K562 (cell line): ENCODE results near the gene EGLN3. TPM values are rescaled to one million over a fixed set of nuclear protein-coding genes. Genes with fewer than 3 reads are reported as not detected.
A peak's percentile ranks its signal among the peaks of the same experiment; 100 is the strongest.

ENCODE experiments used
- CSDE1 ChIP-seq, 2 experiments: fragments of 450-650 bp; IDR thresholded peaks; 2 replicates each; pipeline ENCODE4 v1.6.1; 2016; ENCODE audit warnings: mild to moderate bottlenecking in 1 of 2
- EP400 ChIP-seq: fragments of 450-650 bp; IDR thresholded peaks from 2 replicates; pipeline ENCODE4 v1.6.1; 2017; ENCODE audit warnings: antibody characterized with exemption, mild to moderate bottlenecking, moderate library complexity
- HIVEP1 ChIP-seq: fragments of 250-450 bp; sonication (Bioruptor Pico); IDR thresholded peaks from 2 replicates; pipeline ENCODE4 v1.4.0; 2020; ENCODE audit warnings: mild to moderate bottlenecking
- KDM5B ChIP-seq: fragments of 200-600 bp; sonication (generic); IDR thresholded peaks from 2 replicates; pipeline ENCODE4 v1.6.1; 2012; ENCODE audit warnings: low read depth, mild to moderate bottlenecking, moderate library complexity, low read length, control low read depth, inconsistent platforms; ENCODE audit not compliant: insufficient replicate concordance
- MAZ ChIP-seq, 2 experiments: fragments of 450-650 bp in 1 of 2; sonication (generic) in 1 of 2; formaldehyde crosslinking; IDR thresholded peaks in 1 of 2; conservative IDR thresholded peaks in 1 of 2; 2 replicates each; pipeline versions ENCODE4 v1.4.0 to v1.5.0; 2020; ENCODE audit warnings: mild to moderate bottlenecking in 1 of 2, missing genetic modification reagents in 1 of 2
- NCOA6 ChIP-seq: fragments of 450-650 bp; IDR thresholded peaks from 2 replicates; pipeline ENCODE4 v1.6.1; 2017; ENCODE audit warnings: mild to moderate bottlenecking
- NEUROD1 ChIP-seq: fragments of 150-350 bp; IDR thresholded peaks from 2 replicates; pipeline ENCODE4 v1.6.1; 2014; ENCODE audit warnings: borderline replicate concordance, low read length, low read depth; ENCODE audit not compliant: partially characterized antibody
- NR3C1 ChIP-seq: sonication (generic); formaldehyde crosslinking; IDR thresholded peaks from 2 replicates; pipeline ENCODE4 v1.8.1; 2022; ENCODE audit warnings: missing genetic modification reagents
- POLR2AphosphoS5 ChIP-seq: IDR thresholded peaks from 2 replicates; pipeline ENCODE4 v1.6.1; 2011; ENCODE audit warnings: mild to moderate bottlenecking, low read depth, low read length, moderate library complexity; ENCODE audit not compliant: control insufficient read depth, insufficient read depth
- PTTG1 ChIP-seq: fragments of 450-650 bp; IDR thresholded peaks from 2 replicates; pipeline ENCODE4 v1.6.1; 2016; ENCODE audit warnings: low read depth, mild to moderate bottlenecking, missing genetic modification characterization, missing compliant biosample characterization
- RBM14 ChIP-seq: fragments of 200-400 bp; formaldehyde crosslinking; IDR thresholded peaks from 2 replicates; pipeline ENCODE4 v1.6.1; 2018; ENCODE audit warnings: low read depth, mild to moderate bottlenecking, low read length, moderate library complexity, borderline replicate concordance; ENCODE audit not compliant: insufficient read depth
- RBM22 ChIP-seq: fragments of 200-400 bp; formaldehyde crosslinking; IDR thresholded peaks from 2 replicates; pipeline ENCODE4 v1.6.1; 2018; ENCODE audit warnings: low read length, low read depth; ENCODE audit not compliant: poor library complexity, severe bottlenecking
- SAP30 ChIP-seq: fragments of 200-600 bp; sonication (generic); IDR thresholded peaks from 2 replicates; pipeline ENCODE4 v1.6.1; 2012; ENCODE audit warnings: borderline replicate concordance, low read depth, mild to moderate bottlenecking, moderate library complexity, low read length, control low read depth, inconsistent platforms; ENCODE audit not compliant: insufficient read depth, poor library complexity, severe bottlenecking
- SIN3A ChIP-seq, 2 experiments: fragments of 150-350 bp in 1 of 2; IDR thresholded peaks; 2 replicates each; pipeline ENCODE4 v1.6.1; 2011 to 2016; ENCODE audit warnings: borderline replicate concordance in 2 of 2, low read depth in 2 of 2, low read length in 2 of 2, mild to moderate bottlenecking in 2 of 2, moderate library complexity in 2 of 2; ENCODE audit not compliant: control insufficient read depth in 1 of 2
- SMAD4 ChIP-seq: fragments of 250-450 bp; sonication (Bioruptor Pico); conservative IDR thresholded peaks from 2 replicates; pipeline ENCODE4 v1.8.0; 2021; ENCODE audit warnings: inconsistent platforms, mild to moderate bottlenecking, moderate library complexity
- SMARCA4 ChIP-seq: fragments of 450-650 bp; IDR thresholded peaks from 2 replicates; pipeline ENCODE4 v1.6.1; 2016
- TAF1 ChIP-seq: IDR thresholded peaks from 2 replicates; pipeline ENCODE4 v1.6.1; 2011; ENCODE audit warnings: mild to moderate bottlenecking, low read length, moderate library complexity; ENCODE audit not compliant: insufficient read depth, control insufficient read depth, severe bottlenecking; ENCODE audit errors: extremely low read depth
- U2AF2 ChIP-seq: fragments of 200-400 bp; formaldehyde crosslinking; optimal IDR thresholded peaks from 2 replicates; pipeline ENCODE3; 2017; ENCODE audit warnings: low read depth, mild to moderate bottlenecking, low read length
- ZNF184 ChIP-seq: sonication (generic); formaldehyde crosslinking; IDR thresholded peaks from 2 replicates; pipeline ENCODE4 v1.5.0; 2020; ENCODE audit warnings: missing genetic modification reagents
- polyA plus RNA-seq, 8 experiments: library from polyadenylated mRNA; depleted of rRNA in 4 of 8; stranded (reverse) in 5 of 8; unstranded in 3 of 8; fragments of >200 nt; fragmentation: Nextera tagmentation in 2 of 8; fragmentation: Illumina TruSeq in 1 of 8; extraction: Ambion mirVana in 2 of 8; extraction: Trizol in 1 of 8; gene quantifications; 2 replicates each; pipeline versions ENCODE4 v1.2.1 to v1.2.3, GENCODE V29; 2011 to 2014; ENCODE audit warnings: inconsistent platforms in 1 of 8, missing spikeins in 1 of 8
- total RNA-seq, 7 experiments: library from RNA; depleted of rRNA in 6 of 7; stranded (reverse); fragments of >200 nt in 6 of 7; fragmentation: Illumina TruSeq in 2 of 7; extraction: Trizol in 2 of 7; gene quantifications; 2 replicates each; pipeline versions ENCODE4 v1.2.1 to v1.2.3, GENCODE V29; 2011 to 2021; ENCODE audit warnings: low replicate concordance in 1 of 7
- TF ChIP-seq, protein P1 (sequence below): IDR thresholded peaks from 2 replicates; pipeline ENCODE4 v1.6.1; 2011; ENCODE audit not compliant: insufficient read length; ENCODE audit errors: extremely low read depth
- TF ChIP-seq, protein P2 (sequence below): sonication (generic); formaldehyde crosslinking; IDR thresholded peaks from 2 replicates; pipeline ENCODE4 v1.8.0; 2022; ENCODE audit warnings: mild to moderate bottlenecking, missing genetic modification reagents

EGLN3 gene
- total and polyA plus RNA-seq, 9 of the 15 experiments (the other 6 are each of a cell fraction or from before 2014, with no cell fraction given), result 2.5 to 87.6 (median 5.8) TPM

DNA sequence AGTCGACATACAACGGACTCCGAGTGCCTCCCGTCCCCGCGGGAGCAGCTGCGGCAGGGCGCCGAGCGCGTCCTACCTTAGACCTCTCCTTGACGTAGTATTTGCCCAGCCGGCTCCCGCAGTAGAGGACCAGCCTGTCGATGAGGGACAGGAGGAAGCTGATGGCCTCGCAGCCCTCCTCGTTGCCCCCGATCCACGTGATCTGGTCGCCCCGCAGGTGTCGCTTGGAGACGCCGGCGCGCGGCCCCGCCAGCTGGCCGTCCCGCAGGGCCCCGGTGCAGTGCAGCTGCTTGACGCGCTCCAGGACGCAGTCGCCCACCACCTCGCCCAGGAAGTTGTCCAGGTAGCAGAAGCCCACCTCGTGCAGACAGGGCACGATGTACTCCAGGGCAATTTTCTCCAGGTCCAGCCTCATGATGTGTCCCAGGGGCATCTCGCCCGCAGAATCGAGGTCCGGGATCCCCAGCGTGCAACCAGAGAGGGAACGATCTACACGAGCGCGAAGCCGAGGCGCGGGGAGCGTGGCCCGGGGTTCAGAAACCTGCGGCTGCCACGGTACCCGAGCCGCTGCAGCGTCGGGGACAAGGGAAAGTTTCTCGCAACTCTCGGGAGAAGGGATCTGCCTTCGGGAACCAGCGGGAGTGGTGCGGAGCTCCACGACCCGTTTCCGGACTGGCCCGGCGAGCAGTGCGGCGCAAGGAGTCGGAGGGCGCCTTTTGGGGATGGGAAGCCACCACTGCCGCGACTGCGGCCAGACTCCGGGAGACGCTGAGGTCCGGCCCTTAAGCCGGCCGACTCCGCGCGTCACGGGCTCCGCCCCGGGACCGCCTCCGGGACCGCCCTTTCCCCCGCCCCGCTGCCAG lies at the start of gene EGLN3 (continued):
- TF ChIP-seq RBM22 (peak; percentile 67), TAF1 (peak; percentile 74), NR3C1 (CRISPR knock-in tag) (peak; percentile 70; the same call in 1 of the 2 replicates), KDM5B (peak; percentile 99), ZNF184 (no peak), SAP30 (peak; percentile 76), CSDE1 (IDR thresholded peaks at IDR 0.05) (peak in 1 of 2 experiments; percentile 78; a peak in 2 of 4 replicates), RBM14 (no peak), HIVEP1 (CRISPR knock-in tag) (no peak), SMAD4 (CRISPR knock-in tag) (0 out of 2 replicates have a peak, but pooled peaks have one; percentile 43), PTTG1 (tag) (no peak), EP400 (peak; percentile 61; the same call in 1 of the 2 replicates), POLR2AphosphoS5 (peak; percentile 83), SMARCA4 (no peak), NEUROD1 (no peak), SIN3A (IDR thresholded peaks at IDR 0.05; ENCODE audit: borderline replicate concordance in 2 of 2, control insufficient read depth in 1 of 2, low read depth in 2 of 2, low read length in 2 of 2) (peak; percentile 55 to 84; a peak in 2 of 4 replicates), NCOA6 (peak; percentile 24; the same call in 1 of the 2 replicates), U2AF2 (no peak), MAZ (CRISPR knock-in tag; conservative IDR thresholded peaks at IDR 0.05 in 1 of 2, IDR thresholded peaks at IDR 0.05 in 1 of 2) (peak; percentile 31 to 52; a peak in 2 of 4 replicates)
- TF ChIP-seq, protein P1, sequence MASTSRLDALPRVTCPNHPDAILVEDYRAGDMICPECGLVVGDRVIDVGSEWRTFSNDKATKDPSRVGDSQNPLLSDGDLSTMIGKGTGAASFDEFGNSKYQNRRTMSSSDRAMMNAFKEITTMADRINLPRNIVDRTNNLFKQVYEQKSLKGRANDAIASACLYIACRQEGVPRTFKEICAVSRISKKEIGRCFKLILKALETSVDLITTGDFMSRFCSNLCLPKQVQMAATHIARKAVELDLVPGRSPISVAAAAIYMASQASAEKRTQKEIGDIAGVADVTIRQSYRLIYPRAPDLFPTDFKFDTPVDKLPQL, result peak; percentile 75
- TF ChIP-seq, protein P2, sequence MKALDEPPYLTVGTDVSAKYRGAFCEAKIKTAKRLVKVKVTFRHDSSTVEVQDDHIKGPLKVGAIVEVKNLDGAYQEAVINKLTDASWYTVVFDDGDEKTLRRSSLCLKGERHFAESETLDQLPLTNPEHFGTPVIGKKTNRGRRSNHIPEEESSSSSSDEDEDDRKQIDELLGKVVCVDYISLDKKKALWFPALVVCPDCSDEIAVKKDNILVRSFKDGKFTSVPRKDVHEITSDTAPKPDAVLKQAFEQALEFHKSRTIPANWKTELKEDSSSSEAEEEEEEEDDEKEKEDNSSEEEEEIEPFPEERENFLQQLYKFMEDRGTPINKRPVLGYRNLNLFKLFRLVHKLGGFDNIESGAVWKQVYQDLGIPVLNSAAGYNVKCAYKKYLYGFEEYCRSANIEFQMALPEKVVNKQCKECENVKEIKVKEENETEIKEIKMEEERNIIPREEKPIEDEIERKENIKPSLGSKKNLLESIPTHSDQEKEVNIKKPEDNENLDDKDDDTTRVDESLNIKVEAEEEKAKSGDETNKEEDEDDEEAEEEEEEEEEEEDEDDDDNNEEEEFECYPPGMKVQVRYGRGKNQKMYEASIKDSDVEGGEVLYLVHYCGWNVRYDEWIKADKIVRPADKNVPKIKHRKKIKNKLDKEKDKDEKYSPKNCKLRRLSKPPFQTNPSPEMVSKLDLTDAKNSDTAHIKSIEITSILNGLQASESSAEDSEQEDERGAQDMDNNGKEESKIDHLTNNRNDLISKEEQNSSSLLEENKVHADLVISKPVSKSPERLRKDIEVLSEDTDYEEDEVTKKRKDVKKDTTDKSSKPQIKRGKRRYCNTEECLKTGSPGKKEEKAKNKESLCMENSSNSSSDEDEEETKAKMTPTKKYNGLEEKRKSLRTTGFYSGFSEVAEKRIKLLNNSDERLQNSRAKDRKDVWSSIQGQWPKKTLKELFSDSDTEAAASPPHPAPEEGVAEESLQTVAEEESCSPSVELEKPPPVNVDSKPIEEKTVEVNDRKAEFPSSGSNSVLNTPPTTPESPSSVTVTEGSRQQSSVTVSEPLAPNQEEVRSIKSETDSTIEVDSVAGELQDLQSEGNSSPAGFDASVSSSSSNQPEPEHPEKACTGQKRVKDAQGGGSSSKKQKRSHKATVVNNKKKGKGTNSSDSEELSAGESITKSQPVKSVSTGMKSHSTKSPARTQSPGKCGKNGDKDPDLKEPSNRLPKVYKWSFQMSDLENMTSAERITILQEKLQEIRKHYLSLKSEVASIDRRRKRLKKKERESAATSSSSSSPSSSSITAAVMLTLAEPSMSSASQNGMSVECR (CRISPR knock-in tag), result peak; percentile 56
